ENCODE measurements around the gene ZMAT1. TPM values are rescaled to one million over a fixed set of nuclear protein-coding genes. Genes with fewer than 3 reads are reported as not detected.

Gene ZMAT1
- total RNA-seq, 2 experiments from 2014 or later = 3.0 to 3.6 TPM

- Mint-ChIP-seq H3K27ac (no peak overlapping the region), H3K4me3 (no peak overlapping the region), H3K9me3 (peaks cover 3% of the 10 kb centered on the region), H3K4me1 (no peaks in the 10 kb centered on the region), H3K27me3 (no peaks in the 10 kb centered on the region), H3K36me3 (ENCODE audit: low read depth) (no peaks in the 10 kb centered on the region)
- ChIA-PET POLR2A (no interaction called here), CTCF (no interaction called here)
- DNase-seq = no peak
Observed at GRCh38 chrX:101904996-101905395, 26.8 kb downstream of the ZMAT1 start.

Other genes with a start within 250 kb of the ZMAT1 start
- not detected for gene TCEAL2, start 193.7 kb upstream of the ZMAT1 start, total RNA-seq
- gene TCEAL6, start 210.5 kb upstream of the ZMAT1 start, total RNA-seq = not detected
- gene BEX5, start 223.9 kb upstream of the ZMAT1 start, total RNA-seq = 1 to 10 TPM; 5.2 to 7.0 TPM